G401.6 (cell line): ENCODE results near the gene IL17REL.
"Not testable (repeated sequence)": the region's sequence is repeated elsewhere in the genome, so short reads cannot be mapped to it uniquely, and the experiment has no call there.

ENCODE experiments used
- FAIRE-seq: peaks from 2 replicates; lab custom pipeline; 2012; peaks lifted over from hg19 to GRCh38; lab: Jason Lieb, UNC

IL17REL gene

GRCh38 chr22:50002791-50003190 is 9.8 kb downstream of the IL17REL start:
- FAIRE-seq: no peak

DNA sequence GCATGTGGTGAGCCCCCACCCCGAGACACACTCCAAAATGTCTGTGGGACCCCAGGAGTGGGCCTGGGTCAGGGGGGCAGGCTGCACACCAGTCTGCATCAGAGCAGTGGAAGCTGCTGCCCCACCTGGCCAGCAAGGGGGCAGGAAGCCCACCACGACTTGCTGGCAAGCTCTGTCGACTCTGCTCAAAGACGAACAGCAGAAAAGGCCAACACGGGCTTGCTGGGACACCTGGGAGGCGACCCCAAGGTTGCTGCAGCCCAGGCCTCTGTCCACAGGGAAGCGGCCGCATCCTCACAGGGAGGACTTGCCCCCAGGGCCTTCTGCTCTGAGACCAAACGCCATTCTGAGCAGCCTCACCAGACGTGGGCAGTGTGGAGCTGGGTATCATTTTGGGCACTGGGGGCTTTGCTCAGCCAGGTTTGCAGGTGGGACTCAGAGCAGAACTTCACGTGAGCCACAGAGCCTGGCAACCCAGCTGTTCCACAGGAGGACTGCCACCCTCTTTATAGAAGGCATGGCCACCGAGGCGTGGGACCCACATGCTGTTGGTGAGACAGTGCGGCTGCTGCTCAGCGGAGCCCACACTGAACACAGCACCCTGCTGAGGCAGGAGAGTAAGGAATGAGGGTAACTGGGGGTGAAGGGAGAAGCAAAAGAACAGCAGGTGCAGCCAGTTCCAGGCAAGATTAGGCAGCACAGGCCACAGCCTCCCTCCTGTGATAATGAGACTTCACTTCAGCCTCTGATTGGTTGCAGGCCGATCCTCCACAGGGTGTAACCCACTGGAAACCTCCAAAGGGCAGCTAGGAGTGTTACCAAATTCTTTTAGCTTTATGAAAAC is 11.0 kb downstream of the IL17REL start:
- FAIRE-seq: no peak

DNA sequence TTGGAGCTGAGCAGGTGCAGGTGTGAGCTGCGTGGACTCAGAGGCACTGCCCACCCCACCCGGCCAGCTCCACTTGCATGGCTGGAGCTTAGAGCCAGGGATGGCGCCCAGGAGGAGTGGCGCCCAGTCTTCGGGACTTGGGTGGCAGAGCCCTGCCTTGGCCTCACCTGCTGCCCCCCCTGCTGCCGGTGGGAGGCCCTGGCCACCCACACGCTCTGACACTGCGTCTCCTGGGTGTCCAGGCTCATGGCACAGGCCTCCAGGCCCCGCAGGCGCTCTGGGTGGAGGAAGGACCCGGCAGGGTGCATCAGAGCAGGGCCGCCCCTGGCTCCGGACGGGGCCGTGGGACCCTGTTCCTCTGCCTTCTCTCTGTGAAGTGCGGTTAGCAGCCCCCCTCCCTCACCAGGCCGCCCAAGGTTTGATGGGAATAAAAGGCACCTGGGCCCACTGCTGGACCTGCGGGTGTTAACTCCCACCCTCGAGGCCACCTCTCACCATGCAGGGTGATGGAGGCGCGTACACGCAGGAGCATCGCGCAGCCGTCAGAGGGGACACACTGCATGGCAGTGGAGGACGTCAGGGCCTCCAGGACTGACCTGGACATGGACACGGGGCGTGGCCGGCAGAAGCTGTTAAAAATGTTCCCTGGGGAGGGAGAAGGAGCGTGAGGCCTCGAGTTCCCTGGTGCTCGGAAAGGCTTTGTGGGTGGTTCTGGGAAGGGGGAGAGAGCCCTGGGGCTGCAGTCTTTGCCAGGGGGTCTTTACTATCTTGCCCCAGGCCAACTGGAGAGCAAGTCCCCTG is 11.8 kb downstream of the IL17REL start:
- FAIRE-seq: no peak

- no peak for FAIRE-seq
These were observed 12.5 kb downstream of the IL17REL start for GRCh38 chr22:49999946-50000586.

DNA sequence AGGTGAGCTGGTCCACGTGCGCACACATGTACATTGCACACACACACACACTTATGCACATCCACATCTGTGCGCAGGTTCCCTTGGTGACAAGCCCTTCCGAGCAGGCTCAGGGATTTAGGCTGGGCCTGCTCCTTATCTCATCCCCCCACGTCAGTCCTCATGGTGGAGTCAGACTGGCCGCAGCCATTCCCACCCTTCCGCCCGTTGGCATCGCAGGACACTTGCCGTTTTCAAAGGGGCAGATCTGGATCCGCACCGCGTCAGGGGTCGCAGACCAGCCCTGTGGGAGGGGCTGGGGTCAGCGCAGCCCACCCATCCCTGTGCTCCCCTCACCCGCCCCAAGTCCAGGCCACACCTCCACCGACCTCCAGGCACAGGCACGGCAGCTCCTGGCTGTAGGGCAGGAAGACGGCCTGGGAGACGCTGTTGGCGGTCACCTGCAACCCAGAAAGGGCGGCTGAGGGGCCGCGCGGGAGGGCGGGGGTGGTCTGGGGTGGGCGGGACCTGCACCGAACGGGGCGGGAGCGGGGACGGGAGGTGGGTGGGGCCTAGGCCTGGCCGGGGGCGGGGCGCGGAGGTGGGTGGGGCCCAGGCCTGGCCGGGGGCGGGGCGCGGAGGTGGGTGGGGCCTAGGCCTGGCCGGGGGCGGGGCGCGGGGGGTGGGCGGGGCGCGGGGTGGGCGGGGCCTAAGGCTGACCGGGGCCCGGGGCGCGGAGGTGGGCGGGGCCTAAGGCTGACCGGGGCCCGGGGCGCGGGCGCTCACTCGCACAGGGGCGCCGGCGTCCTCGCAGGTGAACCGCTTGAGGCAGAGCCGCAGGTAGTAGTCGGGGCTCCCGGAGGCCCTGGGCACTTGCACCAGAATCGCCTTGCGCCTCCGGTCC is 13.3 kb downstream of the IL17REL start:
- no peak for FAIRE-seq

DNA sequence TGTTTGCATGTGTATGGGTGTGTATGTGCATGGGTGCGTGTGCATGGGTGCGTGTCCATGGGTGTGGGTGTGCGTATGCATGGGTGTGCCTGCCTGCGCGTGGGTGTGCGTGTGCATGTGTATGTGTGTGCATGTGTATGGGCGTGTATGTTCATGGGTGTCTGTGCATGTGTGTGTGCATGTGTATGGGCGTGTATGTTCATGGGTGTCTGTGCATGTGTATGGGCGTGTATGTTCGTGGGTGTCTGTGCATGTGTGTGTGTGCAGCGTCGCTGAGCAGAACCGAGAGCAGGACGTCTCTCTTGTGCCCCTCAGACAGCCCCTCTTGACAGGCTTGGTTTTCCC is 13.9 kb downstream of the IL17REL start:
- no peak for FAIRE-seq

DNA sequence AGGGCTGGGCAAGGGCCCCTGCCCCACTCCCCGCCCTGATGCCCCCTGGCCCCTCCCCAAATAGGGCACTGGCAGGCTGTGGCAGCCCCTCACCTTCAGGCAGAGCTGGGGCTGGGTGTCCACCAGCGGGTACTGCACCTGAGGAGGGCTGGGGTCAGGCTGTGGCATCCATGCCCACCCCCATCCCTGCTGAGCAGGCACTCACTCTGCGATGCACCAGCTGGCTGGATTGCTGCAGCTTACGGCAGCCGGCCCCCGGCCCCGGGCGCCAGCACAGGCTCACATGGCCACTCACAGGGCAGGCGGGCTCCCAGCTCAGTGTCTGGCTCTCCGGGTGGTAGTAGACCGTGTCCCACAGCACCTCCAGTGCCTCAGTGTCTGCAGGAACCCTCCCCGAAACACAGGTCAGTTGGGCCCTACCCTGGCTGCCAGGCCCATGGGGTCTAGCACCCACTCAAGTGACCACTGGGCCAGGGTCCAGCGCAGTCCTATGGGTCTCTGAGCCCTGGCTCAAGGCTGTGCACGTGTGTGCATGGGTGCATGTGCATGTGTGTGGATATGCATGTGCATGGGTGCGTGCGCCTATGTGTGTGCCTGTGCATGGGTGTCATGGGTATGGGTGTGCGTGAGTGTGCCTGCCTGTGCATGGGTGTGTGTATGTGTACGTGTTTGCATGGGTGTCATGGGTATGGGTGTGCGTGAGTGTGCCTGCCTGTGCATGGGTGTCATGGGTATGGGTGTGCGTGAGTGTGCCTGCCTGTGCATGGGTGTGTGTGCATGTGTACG is 14.4 kb downstream of the IL17REL start:
- FAIRE-seq: no peak

DNA sequence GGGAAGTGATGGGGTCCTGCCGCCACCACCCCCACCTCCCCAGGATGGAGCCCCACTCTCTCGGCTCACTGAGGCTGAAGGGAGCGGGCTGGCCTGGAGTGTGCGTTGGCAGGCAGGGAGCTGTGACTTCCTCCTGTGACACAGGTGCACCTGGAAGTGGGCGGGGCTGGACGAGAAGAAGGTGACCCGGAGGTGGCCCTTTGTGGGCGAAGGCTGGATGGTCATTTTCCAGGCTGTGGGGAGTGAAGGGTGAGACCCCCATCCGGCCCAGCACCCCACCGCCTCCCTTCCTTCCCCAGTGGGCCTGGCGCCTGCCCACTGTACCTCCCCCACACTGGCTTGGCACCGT is 15.3 kb downstream of the IL17REL start:
- no peak for FAIRE-seq

DNA sequence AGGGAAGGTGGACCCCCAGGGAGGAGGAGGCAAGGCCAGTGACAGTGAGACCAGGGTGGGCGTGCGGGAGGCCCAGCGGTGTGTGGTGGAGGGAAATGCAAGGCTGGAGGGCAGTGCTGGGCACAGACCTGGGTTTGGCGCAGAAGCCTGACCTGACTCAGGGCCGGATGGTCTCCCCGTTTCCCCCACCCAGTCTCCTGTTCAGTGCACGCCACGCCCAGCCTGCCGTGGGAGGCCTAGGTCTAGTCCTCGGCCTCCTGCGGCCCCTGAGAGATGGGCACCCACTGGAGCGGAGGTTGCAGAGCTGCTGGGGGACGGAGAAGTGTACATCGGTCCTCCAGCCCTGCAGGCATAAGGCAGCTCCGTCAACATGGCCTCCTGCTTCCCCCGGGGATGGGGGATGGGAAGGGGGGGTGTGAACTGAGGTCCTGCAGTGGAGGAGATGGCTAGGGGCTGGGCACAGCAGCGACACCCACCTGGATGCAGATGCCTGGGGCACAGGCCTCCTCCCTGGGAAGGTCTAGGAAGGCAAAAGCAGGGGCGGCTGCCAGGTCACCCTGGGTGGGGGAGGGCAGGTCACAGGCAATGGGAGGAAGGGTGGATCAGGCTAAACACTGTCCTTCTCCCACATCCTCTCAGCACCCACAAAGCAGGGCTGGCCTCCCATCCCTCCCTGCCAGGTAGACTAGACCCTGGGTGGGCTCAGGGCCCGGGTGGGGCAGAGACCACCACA is 15.9 kb downstream of the IL17REL start:
- FAIRE-seq: no peak

- no peak for FAIRE-seq
These were observed 16.4 kb downstream of the IL17REL start for GRCh38 chr22:49996119-49996517.

- no peak for FAIRE-seq
These were observed 17.0 kb downstream of the IL17REL start for GRCh38 chr22:49995361-49996118.

DNA sequence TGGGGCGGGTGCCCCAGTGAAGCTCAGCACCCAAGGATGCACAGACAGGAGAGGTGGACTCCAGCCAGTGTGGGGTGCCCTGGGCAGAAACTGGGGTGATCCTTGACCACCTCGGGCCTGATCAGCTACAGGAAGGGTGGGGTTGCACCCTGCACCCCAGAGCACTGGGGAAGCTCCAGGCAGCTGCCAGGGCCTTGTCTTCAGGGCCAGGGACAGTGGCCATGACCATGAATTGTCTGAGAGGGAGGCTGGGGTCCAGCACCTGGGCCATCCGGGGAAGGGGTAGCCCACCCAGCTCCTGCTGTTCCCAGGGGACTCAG is 17.6 kb downstream of the IL17REL start:
- FAIRE-seq: no peak

GRCh38 chr22:49994361-49995040 is 18.1 kb downstream of the IL17REL start:
- FAIRE-seq: no peak

DNA sequence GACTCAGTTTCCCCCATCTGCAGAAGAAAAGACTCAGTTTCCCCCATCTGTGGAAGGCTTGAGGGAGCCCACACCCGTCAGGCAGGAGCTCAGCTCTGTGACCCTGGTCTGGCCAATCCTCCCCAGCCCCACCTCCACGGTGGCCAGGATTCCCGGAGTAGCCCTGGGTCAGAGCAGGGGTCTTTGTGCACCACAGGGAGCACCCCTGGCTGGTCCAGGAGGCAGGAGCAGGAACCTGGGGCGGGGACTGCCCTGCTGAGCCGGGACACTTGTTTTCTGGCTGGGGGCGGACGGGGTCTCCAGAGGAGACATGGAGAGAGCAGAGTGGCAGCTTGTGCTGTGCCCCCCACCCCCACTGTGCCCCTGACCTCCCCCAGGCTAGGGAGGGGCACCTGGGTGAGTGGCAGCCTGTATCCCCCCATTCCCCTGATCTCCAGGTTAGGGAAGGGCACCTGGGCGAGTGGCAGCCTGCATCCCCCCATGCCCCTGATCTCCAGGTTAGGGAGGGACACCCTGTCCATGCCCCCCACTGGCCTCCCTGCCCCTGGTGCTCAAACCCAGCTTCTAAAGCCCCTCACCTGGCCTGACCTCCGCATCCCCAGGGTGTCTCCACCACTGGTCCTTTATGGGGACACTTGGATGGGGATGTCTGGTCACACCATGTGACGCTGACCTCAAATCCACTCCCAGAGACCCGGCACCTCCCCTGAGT is 18.8 kb downstream of the IL17REL start:
- FAIRE-seq: no peak

DNA sequence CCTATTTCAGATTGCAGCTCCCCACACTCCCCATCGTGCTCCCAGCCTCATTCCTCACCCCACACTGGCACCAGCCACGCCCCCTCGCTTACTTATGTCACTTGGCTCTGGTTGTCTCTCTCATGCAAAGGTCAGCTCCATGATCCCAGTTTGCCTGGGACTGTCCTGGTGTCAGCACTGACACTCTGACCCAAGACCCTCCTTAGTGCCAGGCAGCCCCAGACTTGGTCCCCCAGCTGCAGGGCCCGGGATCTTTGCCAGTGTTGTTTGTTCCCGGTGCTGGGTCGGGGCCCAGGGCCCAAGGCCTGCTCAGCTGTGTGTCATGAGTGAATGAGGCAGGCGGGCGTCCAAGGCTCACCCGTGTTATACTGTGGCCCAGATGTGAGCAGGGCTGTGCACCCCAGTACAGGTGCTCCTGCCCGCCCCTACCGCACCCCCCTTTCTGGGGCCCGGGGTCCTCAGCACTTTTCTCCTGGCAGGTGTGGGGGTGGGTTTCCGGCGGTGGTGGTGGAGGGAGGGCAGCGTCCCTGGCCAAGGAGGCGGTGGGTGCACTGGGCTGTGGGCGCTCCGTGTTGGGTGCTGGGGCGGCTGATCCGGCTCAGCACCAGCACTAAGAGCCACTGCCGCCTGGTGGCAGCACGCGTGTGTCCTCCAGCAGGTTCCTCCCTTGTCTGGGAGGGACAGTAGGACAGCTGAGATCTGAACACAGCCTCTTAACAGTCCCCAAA is 19.5 kb downstream of the IL17REL start:
- no peak for FAIRE-seq

GRCh38 chr22:49991907-49992533 is 20.5 kb downstream of the IL17REL start:
- no peak for FAIRE-seq

DNA sequence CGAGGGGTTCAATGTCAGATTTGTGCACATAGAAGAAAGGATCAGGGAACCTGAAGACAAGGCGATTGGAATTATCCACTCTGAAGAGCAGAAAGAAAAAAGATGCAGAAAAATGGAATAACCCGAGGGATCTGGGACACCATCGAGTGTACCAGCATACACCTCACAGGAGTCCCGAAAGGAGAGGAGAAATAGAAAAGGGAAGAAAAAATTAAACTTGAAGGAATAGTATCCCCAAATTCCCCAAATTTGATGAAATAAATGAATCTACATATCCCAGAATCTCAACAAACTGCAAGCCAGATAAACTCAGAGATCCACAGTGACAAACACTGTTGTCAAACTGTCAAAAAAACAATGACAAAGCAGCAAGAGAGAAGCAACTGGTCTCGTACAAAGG is 21.4 kb downstream of the IL17REL start:
- no peak for FAIRE-seq

- FAIRE-seq: not testable (repeated sequence)
These were observed 22.7 kb downstream of the IL17REL start for GRCh38 chr22:49989826-49990225.
